PC-9 (cell line): ENCODE data around the gene LRFN3. TPM values are rescaled to one million over a fixed set of nuclear protein-coding genes. Genes with fewer than 3 reads are reported as not detected.
"Not testable (repeated sequence)": the region's sequence is repeated elsewhere in the genome, so short reads cannot be mapped to it uniquely, and the experiment has no call there.

Source experiments
- BruUV-seq: library from RNA; stranded (reverse); fragments of 400-500 nt; replicated peaks from 2 replicates; lab custom pipeline; 2021; lab: Mats Ljungman, UMichigan
- CTCF ChIA-PET: fragments of 300-600 bp; sonication (Branson Sonifier 250); formaldehyde crosslinking; loops from one replicate; lab custom pipeline; 2022; ENCODE audit warnings: antibody characterized with exemption; lab: Charles Lee
- POLR2A ChIA-PET: fragments of 300-600 bp; sonication (Branson Sonifier 250); formaldehyde crosslinking; loops from one replicate; lab custom pipeline; 2022; ENCODE audit warnings: antibody characterized with exemption; ENCODE audit not compliant: unreplicated experiment; lab: Charles Lee
- DNase-seq, 2 experiments: peaks; one replicate each; pipeline versions ENCODE4 v3.0.0 to v3.0.0-alpha.2; 2015 to 2022; ENCODE audit warnings: mixed read lengths in 1 of 2
- H2AFZ ChIP-seq: fragments of 200-600 bp; sonication (generic); 2 replicates; pipeline ENCODE4 v1.8.1; 2017; ENCODE audit warnings: antibody characterized with exemption
- H3F3A ChIP-seq: fragments of 200-600 bp; sonication (generic); 2 replicates; pipeline ENCODE4 v1.8.1; 2017; ENCODE audit warnings: antibody characterized with exemption, mild to moderate bottlenecking, low read depth; ENCODE audit not compliant: insufficient read depth
- H3K27ac ChIP-seq: fragments of 200-600 bp; sonication (generic); 2 replicates; pipeline ENCODE4 v1.6.1; 2016; ENCODE audit warnings: mixed run types
- H3K27me3 ChIP-seq: fragments of 200-600 bp; sonication (generic); 2 replicates; pipeline ENCODE4 v1.6.1; 2016; ENCODE audit warnings: low read depth, mixed run types; ENCODE audit not compliant: insufficient read depth
- H3K36me3 ChIP-seq: fragments of 200-600 bp; sonication (generic); 2 replicates; pipeline ENCODE4 v1.6.1; 2016; ENCODE audit warnings: low read depth, mixed run types
- H3K4me1 ChIP-seq: fragments of 200-600 bp; sonication (generic); replicated peaks from 2 replicates; pipeline ENCODE4 v1.6.1; 2016; ENCODE audit warnings: mixed run types; ENCODE audit not compliant: insufficient read depth
- H3K4me2 ChIP-seq: fragments of 200-600 bp; sonication (generic); 2 replicates; pipeline ENCODE4 v1.6.1; 2017; ENCODE audit warnings: mixed run types
- H3K4me3 ChIP-seq: fragments of 200-600 bp; sonication (generic); 2 replicates; pipeline ENCODE4 v1.6.1; 2016; ENCODE audit warnings: mixed run types
- H3K79me2 ChIP-seq: fragments of 200-600 bp; sonication (generic); 2 replicates; pipeline ENCODE4 v1.6.1; 2017; ENCODE audit warnings: low read depth, mixed run types
- H3K9me2 ChIP-seq: fragments of 200-600 bp; sonication (generic); 2 replicates; pipeline ENCODE4 v1.8.1; 2017; ENCODE audit warnings: mild to moderate bottlenecking; ENCODE audit not compliant: insufficient read depth
- H3K9me3 ChIP-seq: fragments of 200-600 bp; sonication (generic); 2 replicates; pipeline ENCODE4 v1.8.1; 2016; ENCODE audit warnings: low read depth; ENCODE audit not compliant: insufficient read depth
- H4K20me1 ChIP-seq: fragments of 200-600 bp; sonication (generic); 2 replicates; pipeline ENCODE4 v1.8.1; 2017; ENCODE audit not compliant: insufficient read depth
- CTCF ChIP-seq: fragments of 200-600 bp; sonication (generic); conservative IDR thresholded peaks from 2 replicates; pipeline ENCODE4 v1.6.1; 2017; ENCODE audit warnings: mixed run types, antibody characterized with exemption, mild to moderate bottlenecking, moderate library complexity
- EZH2 ChIP-seq: fragments of 200-600 bp; sonication (generic); IDR thresholded peaks from 2 replicates; pipeline ENCODE4 v1.8.0; 2017; ENCODE audit warnings: antibody characterized with exemption, low read depth
- intact Hi-C: fragments of 100-400 bp; cut with micrococcal nuclease; formaldehyde crosslinking; loops from one replicate; pipeline ENCODE4 v1.10.0; 2022; ENCODE audit not compliant: unreplicated experiment
- total RNA-seq: library from RNA; stranded (reverse); gene quantifications from 2 replicates; pipeline ENCODE4 v1.2.3, GENCODE V29; 2021

The LRFN3 gene
- total RNA-seq, 1 experiment from 2014 or later, result 10.5 TPM

- TF ChIP-seq CTCF (no peak), EZH2 (no peak)
- Histone ChIP-seq H3K36me3 (no peaks in the 10 kb centered on the region), H3K9me3 (no peaks in the 10 kb centered on the region), H3K4me1 (no peaks in the 10 kb centered on the region), H3K4me3 (no peak overlapping the region), H3K9me2 (no peaks in the 10 kb centered on the region), H2AFZ (no peak overlapping the region), H3K79me2 (no peaks in the 10 kb centered on the region), H3K4me2 (no peak overlapping the region), H4K20me1 (no peaks in the 10 kb centered on the region), H3K27me3 (peaks cover 89% of the 10 kb centered on the region), H3K27ac (no peak overlapping the region), H3F3A (no peaks in the 10 kb centered on the region)
- DNase-seq, result no peak
- CTCF ChIA-PET, result interaction anchor here (0.6 kb wide), 1 partner anchor 387 kb away, joined by 9 read pairs; no protein-coding TSS in a partner anchor
- intact Hi-C loops, result no loop called here
- BruUV-seq, result no TSS peak
- POLR2A ChIA-PET, result no interaction called here
These were observed 42.1 kb downstream of the LRFN3 start for GRCh38 chr19:35978271-35978670.

GRCh38 chr19:35978832-35979365 is 42.7 kb downstream of the LRFN3 start:
- no peaks in the 10 kb centered on the region for H4K20me1 ChIP-seq
- no peaks in the 10 kb centered on the region for H3K4me1 ChIP-seq
- intact Hi-C loops, result no loop called here
- H3K36me3 ChIP-seq, result no peaks in the 10 kb centered on the region
- CTCF ChIA-PET, result no interaction called here
- POLR2A ChIA-PET, result no interaction called here
- no peaks in the 10 kb centered on the region for H3K9me3 ChIP-seq
- no TSS peak for BruUV-seq
- H3F3A ChIP-seq, result no peaks in the 10 kb centered on the region
- no peak for TF ChIP-seq CTCF
- TF ChIP-seq EZH2, result no peak
- H2AFZ ChIP-seq, result no peak overlapping the region
- DNase-seq, result no peak
- H3K27me3 ChIP-seq, result peaks cover 89% of the 10 kb centered on the region
- H3K27ac ChIP-seq, result no peak overlapping the region
- H3K9me2 ChIP-seq, result no peaks in the 10 kb centered on the region
- H3K4me2 ChIP-seq, result no peak overlapping the region
- no peaks in the 10 kb centered on the region for H3K79me2 ChIP-seq
- no peak overlapping the region for H3K4me3 ChIP-seq

GRCh38 chr19:35980997-35981396 is 44.8 kb downstream of the LRFN3 start:
- DNase-seq, CTCF ChIA-PET, H3K27ac ChIP-seq, H3K4me1 ChIP-seq, POLR2A ChIA-PET, H3K4me2 ChIP-seq, H3K4me3 ChIP-seq, BruUV-seq, intact Hi-C loops, H3K9me3 ChIP-seq, H3K9me2 ChIP-seq, H3K36me3 ChIP-seq, H4K20me1 ChIP-seq, H3K79me2 ChIP-seq, H3F3A ChIP-seq, H2AFZ ChIP-seq: not testable (repeated sequence)
- H3K27me3 ChIP-seq, result peaks cover 96% of the 10 kb centered on the region

- Histone ChIP-seq H3K27me3 (peaks cover 96% of the 10 kb centered on the region), H3K4me1 (no peaks in the 10 kb centered on the region), H3F3A (no peaks in the 10 kb centered on the region), H4K20me1 (no peaks in the 10 kb centered on the region), H3K79me2 (no peaks in the 10 kb centered on the region), H3K9me2 (no peaks in the 10 kb centered on the region), H2AFZ (no peak overlapping the region), H3K9me3 (no peaks in the 10 kb centered on the region), H3K4me2 (no peak overlapping the region), H3K4me3 (no peak overlapping the region), H3K27ac (no peak overlapping the region), H3K36me3 (no peaks in the 10 kb centered on the region)
- intact Hi-C loops, result no loop called here
- BruUV-seq, result no TSS peak
- no peak for TF ChIP-seq EZH2
- no peak for TF ChIP-seq CTCF
- CTCF ChIA-PET, result no interaction called here
- POLR2A ChIA-PET, result interaction anchor here (0.6 kb wide), 1 partner anchor 11 kb away, joined by 4 read pairs; no protein-coding TSS in a partner anchor
- DNase-seq, result no peak
These were observed 47.0 kb downstream of the LRFN3 start for GRCh38 chr19:35983177-35983576.
